GM18508 (cell line): ENCODE data around the gene SPDL1.

Source experiments
- ATAC-seq: cut with Tn5 transposase; IDR thresholded peaks from one replicate; pipeline ENCODE4 v1.9.1; 2021; ENCODE audit warnings: moderate number of reproducible peaks; ENCODE audit not compliant: insufficient read depth, unreplicated experiment

Gene SPDL1

GRCh38 chr5:169626779-169627178, 43.2 kb downstream of the SPDL1 start:
- no peak for ATAC-seq

- ATAC-seq, result no peak
These were observed 44.0 kb downstream of the SPDL1 start for GRCh38 chr5:169627551-169627950.

GRCh38 chr5:169628892-169629291, 45.3 kb downstream of the SPDL1 start:
- ATAC-seq, result no peak

GRCh38 chr5:169629847-169630548, 46.4 kb downstream of the SPDL1 start:
- no peak for ATAC-seq

- ATAC-seq, result no peak
These were observed 47.8 kb downstream of the SPDL1 start for GRCh38 chr5:169631360-169631759.

- ATAC-seq, result no peak
These were observed 49.4 kb downstream of the SPDL1 start for GRCh38 chr5:169632946-169633345.

- ATAC-seq, result no peak
These were observed 51.0 kb downstream of the SPDL1 start for GRCh38 chr5:169634606-169635005.

GRCh38 chr5:169635936-169636335, 52.4 kb downstream of the SPDL1 start:
- ATAC-seq, result no peak

GRCh38 chr5:169636477-169637084, 53.0 kb downstream of the SPDL1 start:
- ATAC-seq, result no peak

- peak; percentile 80 for ATAC-seq
These were observed 53.5 kb downstream of the SPDL1 start, which contains the start of gene DOCK2 for GRCh38 chr5:169637085-169637548. Gene DOCK2, plus strand, starts transcription at chr5:169637275. Its CDS starts 52 bp downstream, at chr5:169637327.

GRCh38 chr5:169637549-169638121, 54.1 kb downstream of the SPDL1 start:
- ATAC-seq, result peak; percentile 39

GRCh38 chr5:169641253-169641652, 57.7 kb downstream of the SPDL1 start:
- ATAC-seq, result no peak

- ATAC-seq, result peak; percentile 26
These were observed 63.3 kb downstream of the SPDL1 start for GRCh38 chr5:169646856-169647255.

GRCh38 chr5:169647566-169647965, 64.0 kb downstream of the SPDL1 start:
- no peak for ATAC-seq

- no peak for ATAC-seq
These were observed 65.2 kb downstream of the SPDL1 start for GRCh38 chr5:169648725-169649310.

- no peak for ATAC-seq
These were observed 65.9 kb downstream of the SPDL1 start for GRCh38 chr5:169649486-169649885.

- peak; percentile 51 for ATAC-seq
These were observed 67.2 kb downstream of the SPDL1 start for GRCh38 chr5:169650701-169651331.

GRCh38 chr5:169651526-169651925, 68.0 kb downstream of the SPDL1 start:
- no peak for ATAC-seq

- no peak for ATAC-seq
These were observed 68.5 kb downstream of the SPDL1 start for GRCh38 chr5:169652057-169652456.

GRCh38 chr5:169653091-169653490, 69.5 kb downstream of the SPDL1 start:
- ATAC-seq, result no peak
